T47D (cell line): Measurements from ENCODE around the gene GNA14.

ENCODE experiments used
- DNase-seq, 2 experiments: peaks; one replicate each; pipeline versions ENCODE4 v3.0.0 to v3.0.0-alpha.2; 2011 to 2012; ENCODE audit warnings: low read depth in 1 of 2, low spot score in 1 of 2
- JUND ChIP-seq: IDR thresholded peaks from 2 replicates; pipeline ENCODE4 v1.6.1; 2012; ENCODE audit warnings: low read depth
- in situ Hi-C: cut with HindIII; loops from 2 replicates; pipeline ENCODE4 v1.10.0; 2016; ENCODE audit warnings: low sequenced_read_pairs, low pct_unique_long_range_greater_than_20kb

GNA14 gene

GRCh38 chr9:77533671-77534070, 114.5 kb downstream of the GNA14 start:
- in situ Hi-C loops, result no loop called here

DNA sequence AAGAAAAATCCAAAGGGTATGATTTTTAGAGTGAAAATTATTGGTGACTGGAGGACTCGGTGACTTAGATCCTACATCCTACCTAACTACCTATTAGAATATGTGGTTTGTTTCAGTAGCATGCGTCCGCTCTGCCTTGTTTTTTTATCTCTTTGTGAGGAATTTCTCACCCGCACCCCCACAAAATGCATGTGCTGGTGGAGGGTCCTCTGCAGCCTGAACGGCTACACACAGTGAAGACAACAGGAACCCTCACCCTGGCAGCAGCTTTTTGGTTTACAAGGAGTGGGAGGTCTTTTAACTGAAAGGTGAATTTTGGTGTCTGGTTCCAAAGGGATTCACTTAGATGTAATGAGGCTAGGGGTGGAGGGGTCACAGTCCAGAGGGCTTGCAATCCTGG, 115.5 kb downstream of the GNA14 start:
- no peak for DNase-seq
- in situ Hi-C loops, result no loop called here
- TF ChIP-seq JUND, result no peak

More at GRCh38 chr9:77533671-77534070, 114.5 kb downstream of the GNA14 start:
- DNase-seq, result no peak
- no peak for TF ChIP-seq JUND

- in situ Hi-C loops, result no loop called here
- no peak for DNase-seq
These were observed 116.7 kb downstream of the GNA14 start for GRCh38 chr9:77531400-77531799.

DNA sequence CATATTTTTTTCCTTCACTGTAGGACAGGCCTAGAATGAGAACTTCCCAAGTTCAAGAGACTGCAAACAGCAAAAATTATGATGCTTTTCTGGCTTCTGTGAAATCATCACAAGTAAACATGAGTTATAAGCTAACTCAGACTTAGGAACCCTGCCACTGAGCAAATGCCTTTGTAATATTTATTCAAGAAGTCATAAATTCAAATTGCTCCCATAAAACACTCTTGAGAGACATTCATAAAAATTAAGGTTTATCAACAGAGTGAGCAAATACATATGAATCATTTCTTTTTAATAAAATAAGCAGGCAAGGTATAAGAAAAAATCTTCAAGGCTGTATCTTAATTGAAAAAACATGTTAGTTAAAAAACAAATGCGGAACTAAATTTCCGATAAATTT, 124.2 kb downstream of the GNA14 start:
- peak in 1 of 2 experiments; percentile 5 for DNase-seq
- TF ChIP-seq JUND, result no peak
- in situ Hi-C loops, result no loop called here

More at GRCh38 chr9:77531400-77531799, 116.7 kb downstream of the GNA14 start:
- TF ChIP-seq JUND, result no peak

DNA sequence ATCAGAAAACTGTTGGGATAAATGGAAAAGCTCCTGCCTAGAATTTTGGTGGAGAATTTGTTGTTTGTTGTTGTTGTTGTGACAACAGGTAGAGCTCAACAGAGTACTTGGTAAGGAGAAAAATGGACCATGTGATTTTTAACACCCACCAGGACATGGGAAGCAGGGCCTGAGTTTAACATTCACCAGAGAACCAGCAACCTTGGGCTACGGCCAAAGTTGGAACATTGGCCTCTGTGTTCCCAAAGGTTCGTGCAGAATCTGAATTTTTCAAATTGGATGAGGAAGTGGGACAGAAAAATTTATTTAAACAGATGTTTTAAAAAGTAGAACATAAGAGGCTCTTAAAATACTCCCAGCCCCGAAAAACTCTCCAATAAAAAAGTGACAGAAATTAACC, 127.0 kb downstream of the GNA14 start:
- in situ Hi-C loops, result no loop called here
- TF ChIP-seq JUND, result no peak
- DNase-seq, result no peak

DNA sequence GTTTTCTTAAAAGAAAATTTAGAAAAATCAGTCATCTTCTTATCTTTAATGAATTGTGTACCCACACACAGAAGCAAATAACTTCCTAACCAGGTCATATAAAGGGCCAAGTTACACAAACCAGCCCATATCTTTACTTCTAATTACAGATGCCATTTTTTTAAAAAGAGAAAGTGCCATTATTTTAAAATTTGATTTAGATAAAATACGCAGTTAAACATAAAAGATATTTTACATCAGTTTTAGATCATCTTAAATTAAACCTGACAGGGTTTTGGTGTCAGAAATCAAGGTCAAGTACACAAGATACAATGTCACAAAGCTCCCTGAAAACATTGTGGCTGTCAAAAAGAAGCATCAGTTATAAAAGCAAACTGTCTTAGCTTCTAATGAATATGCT, 129.4 kb downstream of the GNA14 start:
- TF ChIP-seq JUND, result no peak
- DNase-seq, result no peak
- in situ Hi-C loops, result no loop called here

- no peak for TF ChIP-seq JUND
- no peak for DNase-seq
- in situ Hi-C loops, result no loop called here
These were observed 131.3 kb downstream of the GNA14 start for GRCh38 chr9:77516781-77517180.

GRCh38 chr9:77514886-77515711, 133.0 kb downstream of the GNA14 start:
- DNase-seq, result peak in 1 of 2 experiments; percentile 10
- TF ChIP-seq JUND, result no peak
- in situ Hi-C loops, result no loop called here

GRCh38 chr9:77513457-77513856, 134.7 kb downstream of the GNA14 start:
- in situ Hi-C loops, result no loop called here
- no peak for TF ChIP-seq JUND

GRCh38 chr9:77512876-77513275, 135.2 kb downstream of the GNA14 start:
- in situ Hi-C loops, result no loop called here
- no peak for DNase-seq

More at GRCh38 chr9:77513457-77513856, 134.7 kb downstream of the GNA14 start:
- DNase-seq, result no peak

GRCh38 chr9:77511525-77511924, 136.6 kb downstream of the GNA14 start:
- TF ChIP-seq JUND, result no peak
- DNase-seq, result no peak

More at GRCh38 chr9:77512876-77513275, 135.2 kb downstream of the GNA14 start:
- no peak for TF ChIP-seq JUND

GRCh38 chr9:77510666-77511065, 137.5 kb downstream of the GNA14 start:
- DNase-seq, result no peak
- in situ Hi-C loops, result no loop called here
- TF ChIP-seq JUND, result no peak

More at GRCh38 chr9:77511525-77511924, 136.6 kb downstream of the GNA14 start:
- in situ Hi-C loops, result no loop called here

DNA sequence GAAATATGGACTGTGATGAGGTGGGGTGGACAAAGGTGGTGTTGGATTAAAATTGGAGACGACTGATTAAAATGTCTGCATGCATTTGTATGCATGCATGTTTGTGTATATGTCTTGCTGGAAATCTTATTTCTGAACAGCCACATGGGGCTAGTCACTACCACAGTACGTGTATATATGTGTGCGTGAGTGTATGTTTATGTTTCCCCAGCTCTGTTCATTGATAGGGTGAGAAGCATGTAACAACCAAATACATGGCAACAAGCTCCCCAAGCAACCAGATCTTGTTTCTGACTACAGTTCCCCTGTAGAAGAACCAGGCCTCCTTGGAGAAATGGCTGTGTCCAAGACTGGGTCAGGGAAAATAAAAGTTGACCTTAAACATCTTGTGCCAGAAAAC, 139.7 kb downstream of the GNA14 start:
- in situ Hi-C loops, result no loop called here
- DNase-seq, result no peak
- TF ChIP-seq JUND, result no peak
